GM21423 (cell line): ENCODE measurements around the gene BAG5.

ENCODE experiments used
- ATAC-seq: cut with Tn5 transposase; IDR thresholded peaks from one replicate; pipeline ENCODE4 v1.9.1; 2021; ENCODE audit warnings: mild to moderate bottlenecking, moderate library complexity; ENCODE audit not compliant: unreplicated experiment

BAG5 gene

DNA sequence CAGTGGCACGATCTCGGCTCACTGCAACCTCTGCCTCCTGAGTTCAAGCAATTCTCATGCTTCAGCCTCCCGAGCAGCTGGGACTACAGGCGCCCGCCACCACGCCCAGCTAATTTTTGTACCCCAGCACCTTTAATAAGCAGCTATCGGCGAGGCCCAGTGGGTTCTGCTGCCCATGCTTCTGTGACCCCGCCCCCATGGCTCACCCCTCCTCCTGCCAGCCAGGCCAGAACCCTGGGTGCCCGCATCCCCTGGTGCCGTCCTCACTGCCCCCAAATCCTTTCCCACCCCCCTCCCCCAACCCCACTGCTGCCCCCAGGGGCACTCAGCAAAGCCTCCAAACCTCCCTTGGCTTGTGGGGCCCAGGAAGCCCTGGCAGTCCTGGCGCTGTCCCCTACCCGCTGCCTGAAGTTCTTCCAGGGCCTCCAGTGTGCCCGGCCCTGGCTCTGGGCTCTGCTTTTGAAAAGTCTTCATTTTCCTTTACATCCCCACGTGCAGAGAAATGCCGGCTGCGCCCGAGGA lies 14.5 kb downstream of the BAG5 start:
- ATAC-seq: no peak

DNA sequence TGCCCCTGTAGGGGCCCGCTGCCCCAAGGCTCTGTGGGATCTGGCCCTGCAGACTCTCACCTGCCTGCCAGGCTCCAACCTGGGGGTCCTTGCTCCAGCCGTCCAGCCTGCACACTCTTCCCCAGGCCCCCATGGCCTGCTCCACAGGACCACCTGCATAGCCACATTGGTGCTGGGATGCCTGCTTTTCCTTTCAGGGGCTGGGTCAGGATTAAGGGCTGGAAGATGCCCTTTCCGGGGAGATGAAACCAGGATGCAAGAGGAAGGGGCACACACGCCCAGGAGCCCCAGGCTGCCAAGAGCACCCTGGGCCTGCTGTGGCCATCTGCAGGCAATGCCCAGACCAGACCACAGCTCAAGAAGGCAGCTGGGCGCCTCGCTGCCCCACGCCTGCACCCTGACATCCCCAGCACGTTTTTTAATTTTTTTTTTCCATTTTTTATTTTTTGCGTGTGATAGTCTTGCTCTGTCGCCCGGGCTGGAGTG lies 15.0 kb downstream of the BAG5 start:
- ATAC-seq: no peak

DNA sequence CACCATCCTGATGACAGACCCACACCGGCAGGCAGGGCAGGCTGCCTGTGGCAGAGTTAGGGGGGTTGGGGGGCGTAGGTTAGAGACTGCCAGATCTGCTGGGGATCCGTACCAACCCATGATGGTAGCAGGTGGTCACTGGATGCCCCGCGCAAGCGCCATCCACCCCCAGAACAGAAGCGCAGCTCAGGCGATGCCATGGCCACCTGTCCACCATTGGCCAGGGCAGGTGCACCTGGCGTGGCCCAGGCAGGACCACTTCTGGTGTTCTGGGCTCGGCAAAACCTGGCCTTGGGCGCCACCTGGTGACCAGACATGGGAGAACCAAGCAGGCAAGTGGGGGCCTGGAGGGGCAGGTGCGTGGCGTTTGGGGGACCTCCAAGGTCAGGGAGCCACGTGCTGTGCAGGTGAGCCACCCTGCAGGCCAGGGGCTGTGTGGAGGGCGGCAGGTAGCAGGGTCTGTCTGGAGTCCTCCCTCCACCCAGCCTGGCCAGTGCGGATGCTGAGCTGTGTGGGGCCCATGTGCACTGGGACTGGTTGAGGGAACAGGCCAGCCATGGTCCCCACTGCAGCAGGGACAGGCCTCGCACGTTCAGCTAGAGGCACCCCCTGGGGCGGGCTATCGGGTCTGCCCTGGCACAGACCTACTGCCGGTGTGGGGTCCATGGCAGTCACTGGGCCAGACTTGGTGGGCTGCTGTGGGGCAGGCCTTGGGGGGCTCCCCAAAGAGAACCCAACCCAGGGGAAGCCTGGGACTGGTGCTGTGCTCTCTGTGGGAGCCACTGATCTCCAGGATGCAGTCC lies 15.6 kb downstream of the BAG5 start:
- ATAC-seq: no peak

DNA sequence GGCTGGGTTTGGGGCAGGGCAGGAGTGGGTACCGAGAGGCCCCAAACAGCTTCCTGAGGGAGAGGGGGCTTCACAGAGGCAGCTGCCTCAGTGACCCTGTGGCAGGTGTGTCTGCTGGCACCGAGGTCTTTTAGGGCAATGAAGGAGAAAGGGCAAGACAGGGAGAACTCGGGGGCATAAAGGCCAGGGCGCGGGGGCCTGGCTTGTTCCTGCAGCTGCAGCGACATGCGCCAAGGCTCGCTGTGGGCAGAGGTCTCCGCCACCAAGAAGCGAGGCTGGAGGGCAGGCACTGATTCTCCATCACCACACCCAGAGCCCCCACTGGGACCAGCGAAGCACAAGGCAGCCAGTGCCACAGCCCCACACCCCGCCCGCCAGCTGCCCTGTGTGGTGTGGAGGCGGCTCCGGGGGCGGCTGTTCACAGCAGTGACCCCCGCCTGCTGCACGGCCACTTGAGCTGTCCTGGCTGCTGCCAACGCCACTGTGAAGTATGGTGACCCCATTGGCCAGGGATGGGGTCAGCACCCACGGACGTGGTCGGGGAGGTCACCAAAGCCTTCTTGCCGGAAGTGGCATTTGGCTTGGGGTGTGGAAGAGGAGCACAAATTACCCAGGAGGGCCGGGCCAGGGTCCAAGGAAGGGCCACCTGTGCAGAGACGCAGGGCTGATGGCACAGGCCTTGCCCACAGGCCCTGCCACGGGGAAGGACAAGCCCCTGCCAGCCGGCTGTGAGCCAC lies 16.4 kb downstream of the BAG5 start:
- no peak for ATAC-seq

DNA sequence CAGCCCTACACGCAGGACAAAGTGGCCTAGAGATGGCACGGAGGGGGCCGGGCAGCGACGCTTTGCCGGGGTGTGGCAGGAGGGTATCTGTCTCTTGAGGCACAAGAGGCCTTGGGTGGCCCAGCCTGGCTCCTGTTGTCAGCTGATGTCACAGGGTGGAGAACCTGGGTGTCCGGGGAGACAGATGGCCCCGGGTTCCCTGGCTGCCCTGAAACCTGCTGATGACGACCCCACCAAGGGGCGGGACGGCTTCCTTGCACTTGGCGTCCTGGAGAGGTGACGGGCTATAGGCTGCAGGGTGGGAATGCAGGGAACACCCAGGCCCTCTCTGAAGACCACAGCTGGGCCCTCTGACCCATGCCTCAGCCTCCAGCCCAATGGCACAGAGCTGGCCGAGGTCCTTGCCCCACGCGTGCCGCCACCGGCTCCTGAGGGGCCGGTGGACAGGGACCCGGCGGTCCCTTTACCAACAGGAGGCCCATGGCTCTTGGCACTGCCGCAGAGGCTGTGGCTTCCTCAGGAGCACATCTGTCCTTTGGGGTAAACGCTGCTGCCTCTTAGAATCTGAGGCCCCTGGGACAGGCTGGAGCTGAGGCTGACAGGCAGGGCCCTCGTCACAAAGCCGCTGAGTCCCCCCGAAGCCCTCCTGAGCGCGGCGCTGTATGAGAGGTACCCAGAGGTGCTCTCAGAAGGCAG lies 17.1 kb downstream of the BAG5 start:
- ATAC-seq: no peak

DNA sequence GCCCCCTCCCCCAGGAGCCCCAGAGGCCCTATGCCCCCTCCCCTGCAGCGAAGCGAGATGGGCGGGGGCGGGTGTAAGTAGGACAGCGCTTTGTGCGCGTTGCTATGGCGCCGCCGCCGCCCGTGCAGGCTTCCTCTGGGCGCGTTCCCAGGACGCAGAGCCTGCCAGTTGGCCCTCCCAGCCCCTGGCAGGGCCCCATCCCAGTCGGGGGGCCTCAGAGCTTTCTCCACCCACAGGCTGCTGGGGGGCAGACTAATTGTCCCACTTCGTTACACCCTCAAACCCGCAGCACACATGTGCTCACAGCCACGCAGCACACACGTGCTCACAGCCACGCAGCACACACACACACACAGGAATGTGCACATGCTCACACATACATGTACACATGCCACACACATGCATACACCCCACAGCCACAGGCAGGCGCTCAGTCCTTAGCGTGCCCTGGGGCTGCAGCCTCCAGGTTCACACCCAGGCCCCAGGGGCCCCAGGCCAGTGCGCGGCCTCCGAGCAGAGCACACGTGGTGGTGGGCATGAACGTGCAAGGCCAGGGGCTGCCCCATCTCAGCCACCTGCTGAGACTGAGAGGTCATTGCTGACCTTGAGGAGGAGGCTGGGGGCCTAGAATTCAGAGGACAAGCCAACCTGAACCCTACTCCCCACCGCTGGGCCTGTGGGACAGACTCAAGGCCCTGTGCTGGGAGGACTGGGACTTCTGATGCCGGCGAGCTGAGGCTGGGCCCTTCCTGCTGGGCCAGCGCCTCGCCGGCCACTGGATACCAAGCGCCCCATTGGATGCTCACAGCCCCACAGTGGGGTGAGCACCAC lies 17.9 kb downstream of the BAG5 start:
- ATAC-seq: no peak

DNA sequence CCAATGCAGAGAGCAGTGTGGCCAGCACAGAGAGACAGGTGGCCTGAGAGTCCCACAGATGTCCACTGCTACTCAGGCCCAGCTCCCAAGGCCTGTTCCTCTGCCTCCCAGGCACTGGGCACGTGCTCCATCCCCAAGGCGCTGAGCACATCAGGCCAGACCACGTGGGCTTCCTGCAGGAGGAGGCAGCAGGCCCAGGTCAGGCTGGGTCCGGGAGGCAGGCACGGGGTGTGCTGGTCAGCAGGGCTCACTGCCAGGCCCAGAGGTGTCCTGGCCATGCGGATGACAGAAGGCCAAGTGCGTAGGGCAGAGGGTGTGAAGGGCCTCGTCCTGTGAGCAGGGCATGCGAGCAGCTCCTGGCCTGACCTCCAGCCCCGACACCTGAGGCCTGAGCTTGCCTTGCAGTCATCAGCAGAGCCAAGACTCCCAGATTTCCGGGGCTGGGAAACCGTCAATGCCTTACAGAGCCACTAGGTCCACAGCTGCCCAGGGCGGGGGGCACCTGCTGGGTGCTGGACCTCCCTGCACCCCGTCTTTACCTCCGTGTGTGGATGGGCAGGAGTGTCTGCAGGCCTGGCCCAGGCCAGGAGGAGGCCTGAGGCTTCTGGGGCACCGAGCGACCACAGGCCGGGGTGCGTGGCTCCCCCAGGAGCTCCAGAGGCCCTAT lies 18.6 kb downstream of the BAG5 start:
- ATAC-seq: no peak

DNA sequence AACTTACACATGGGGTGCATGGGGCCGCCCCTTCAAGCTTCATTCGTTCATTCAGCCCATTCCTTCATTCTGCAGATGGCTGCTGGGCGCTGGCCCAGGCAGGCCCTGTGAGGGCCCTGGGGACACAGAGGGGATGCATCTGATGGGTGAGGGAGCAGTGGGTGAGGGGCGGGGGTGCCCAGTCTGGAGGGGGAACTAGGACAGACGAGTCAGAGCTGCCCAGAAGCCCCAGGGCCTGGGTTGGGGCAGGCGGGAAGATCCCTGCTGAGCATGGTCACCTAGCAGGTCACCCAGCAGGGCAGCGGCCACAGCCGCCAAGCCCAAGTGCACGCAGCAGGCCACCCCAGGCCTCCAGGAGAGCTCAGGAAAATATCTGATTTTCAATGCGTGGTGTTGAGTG lies 19.3 kb downstream of the BAG5 start:
- no peak for ATAC-seq

DNA sequence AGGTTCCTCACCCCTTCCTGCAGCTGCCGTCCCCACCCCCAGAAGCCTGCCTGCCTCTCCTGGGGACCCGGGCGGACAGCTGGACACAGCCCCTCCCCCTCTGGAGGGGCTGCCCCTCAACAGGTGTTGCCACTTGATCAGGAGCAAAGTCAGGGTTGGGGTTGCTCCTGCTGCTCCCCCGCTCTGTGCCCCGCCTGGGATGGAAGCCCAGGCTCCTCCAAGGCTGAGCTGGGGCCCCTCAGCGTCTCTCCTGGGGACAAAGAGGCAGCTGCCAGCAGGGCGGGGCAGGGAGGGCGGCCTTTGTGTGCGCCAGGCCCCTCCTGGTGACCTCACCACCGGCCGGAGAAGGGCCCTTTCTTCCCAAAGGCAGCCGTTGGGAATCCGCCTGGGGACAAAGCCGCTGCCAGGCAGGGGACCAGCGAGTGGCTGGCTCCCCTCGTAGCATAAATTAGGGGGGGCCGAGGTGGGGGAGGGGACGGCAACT lies 19.8 kb downstream of the BAG5 start:
- ATAC-seq: no peak

DNA sequence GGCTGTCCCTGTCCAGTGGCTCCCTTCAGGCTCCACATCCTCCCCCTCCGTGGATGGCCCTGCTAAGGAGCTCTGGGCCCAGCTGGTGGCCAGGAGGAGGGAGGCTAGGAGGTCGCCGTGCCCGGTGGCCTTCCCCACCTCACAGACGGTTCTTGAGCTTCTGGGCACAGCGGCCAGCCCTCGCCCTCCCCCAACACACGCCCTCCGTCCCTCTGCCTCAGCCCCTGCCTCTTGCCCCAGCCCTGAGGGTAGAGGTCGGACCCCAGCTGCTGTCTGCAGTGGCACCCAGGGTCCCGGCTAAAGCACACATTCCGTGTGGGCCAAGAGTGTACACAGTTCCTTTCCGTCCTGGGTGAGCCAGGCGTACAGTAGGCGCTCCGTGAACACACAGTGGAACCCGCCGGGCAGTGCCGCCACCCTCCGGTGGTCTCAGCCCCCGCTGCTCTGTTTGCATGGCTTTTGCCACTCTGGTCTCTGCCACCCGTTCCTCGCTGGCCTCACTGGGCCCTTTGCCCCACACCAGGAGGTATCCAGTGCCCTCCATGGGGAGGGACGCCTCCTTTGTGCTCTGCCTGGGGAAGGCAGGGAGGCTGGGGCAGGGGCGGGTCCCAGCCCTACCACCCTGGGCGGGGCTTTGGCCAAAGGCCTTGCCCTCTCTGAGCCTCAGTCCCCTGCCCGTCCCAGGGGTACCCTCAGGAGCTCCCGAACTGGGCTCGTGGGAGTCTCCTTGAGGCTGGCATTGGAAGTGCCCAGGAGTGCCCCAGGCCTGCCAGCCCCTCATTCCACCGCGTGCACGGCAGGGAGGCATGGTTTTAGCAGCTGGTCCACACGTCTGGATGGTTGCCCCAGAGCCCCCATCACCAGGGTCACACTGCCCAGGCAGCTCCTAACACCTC lies 20.5 kb downstream of the BAG5 start:
- ATAC-seq: no peak

DNA sequence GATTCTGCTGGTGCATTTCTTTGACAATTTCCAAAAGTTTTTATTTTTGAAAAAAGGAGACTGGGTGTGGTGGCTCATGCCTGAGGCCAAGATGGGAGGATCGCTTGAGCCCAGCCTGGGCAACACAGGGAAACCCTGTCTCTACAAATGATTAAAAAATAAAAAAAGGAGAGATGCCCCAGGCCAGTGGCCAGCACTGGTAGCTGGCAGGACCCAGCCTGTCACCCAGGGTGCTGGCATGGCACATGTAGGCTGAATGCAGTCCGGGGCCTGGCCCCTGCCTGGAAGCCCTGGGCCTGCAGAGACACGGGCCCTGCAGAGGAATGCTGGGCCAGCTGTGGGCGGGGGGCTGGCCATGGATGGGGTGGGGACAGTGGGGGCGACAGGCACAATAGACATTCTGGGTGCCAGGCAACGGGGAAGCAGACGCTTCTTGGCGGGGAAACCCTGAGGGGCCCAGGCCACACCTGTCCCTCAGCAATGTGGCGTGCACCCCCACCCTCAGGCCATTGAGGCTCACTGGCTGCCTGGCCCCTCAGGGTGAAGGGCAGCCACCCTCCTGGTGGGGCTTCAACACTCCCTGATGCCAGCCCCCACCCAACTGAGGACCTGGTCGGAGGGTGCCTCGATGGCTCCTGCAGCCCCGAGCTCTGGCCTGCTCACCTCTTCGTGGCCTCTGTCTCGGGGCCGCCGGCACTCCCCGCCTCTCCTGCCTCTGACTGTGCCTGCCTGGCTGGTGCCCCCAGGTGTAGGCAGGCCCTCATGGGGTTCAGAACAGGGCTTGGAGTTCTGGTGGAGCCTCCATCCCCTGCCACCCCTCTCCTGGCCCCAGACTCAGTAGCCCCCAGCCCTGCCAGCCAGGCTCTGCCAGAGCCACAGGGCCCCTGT lies 21.4 kb downstream of the BAG5 start:
- no peak for ATAC-seq

DNA sequence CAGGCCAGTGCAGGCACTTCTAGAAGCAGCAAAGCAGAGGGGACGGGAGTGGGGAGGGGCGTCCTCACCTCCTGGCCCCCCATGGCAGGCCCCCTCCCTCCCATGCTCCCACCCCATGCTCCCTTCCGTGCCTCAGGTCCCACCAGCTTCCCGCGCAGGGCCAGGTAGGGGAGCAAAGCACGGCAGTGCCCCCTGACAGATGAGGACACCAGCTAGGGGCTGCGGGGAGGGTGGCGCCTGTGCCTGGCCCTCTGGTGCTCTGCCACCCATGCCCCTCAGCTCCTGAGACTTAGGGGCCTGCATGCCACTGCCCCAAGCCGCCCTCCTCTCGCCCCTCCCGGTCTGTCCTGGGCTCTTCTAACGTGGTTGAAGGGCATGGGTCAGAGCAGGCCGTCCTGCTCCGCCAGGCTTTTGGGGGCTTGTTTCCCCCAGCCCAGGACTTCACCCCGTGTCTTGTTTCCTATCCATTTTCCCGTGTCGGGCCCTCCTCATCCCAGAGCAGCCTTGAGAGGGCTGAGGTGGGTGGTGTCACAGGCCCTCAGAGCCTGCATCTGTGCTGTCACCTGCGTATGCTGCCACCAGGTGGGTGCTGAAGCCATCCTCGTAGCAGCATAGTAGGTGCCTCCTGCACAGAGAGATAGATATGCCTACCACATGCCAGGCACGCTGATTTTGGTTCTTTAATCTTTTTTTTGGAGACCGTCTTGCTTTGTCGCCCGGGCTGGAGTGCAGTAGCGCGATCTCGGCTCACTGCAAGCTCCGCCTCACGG lies 23.2 kb downstream of the BAG5 start:
- no peak for ATAC-seq

DNA sequence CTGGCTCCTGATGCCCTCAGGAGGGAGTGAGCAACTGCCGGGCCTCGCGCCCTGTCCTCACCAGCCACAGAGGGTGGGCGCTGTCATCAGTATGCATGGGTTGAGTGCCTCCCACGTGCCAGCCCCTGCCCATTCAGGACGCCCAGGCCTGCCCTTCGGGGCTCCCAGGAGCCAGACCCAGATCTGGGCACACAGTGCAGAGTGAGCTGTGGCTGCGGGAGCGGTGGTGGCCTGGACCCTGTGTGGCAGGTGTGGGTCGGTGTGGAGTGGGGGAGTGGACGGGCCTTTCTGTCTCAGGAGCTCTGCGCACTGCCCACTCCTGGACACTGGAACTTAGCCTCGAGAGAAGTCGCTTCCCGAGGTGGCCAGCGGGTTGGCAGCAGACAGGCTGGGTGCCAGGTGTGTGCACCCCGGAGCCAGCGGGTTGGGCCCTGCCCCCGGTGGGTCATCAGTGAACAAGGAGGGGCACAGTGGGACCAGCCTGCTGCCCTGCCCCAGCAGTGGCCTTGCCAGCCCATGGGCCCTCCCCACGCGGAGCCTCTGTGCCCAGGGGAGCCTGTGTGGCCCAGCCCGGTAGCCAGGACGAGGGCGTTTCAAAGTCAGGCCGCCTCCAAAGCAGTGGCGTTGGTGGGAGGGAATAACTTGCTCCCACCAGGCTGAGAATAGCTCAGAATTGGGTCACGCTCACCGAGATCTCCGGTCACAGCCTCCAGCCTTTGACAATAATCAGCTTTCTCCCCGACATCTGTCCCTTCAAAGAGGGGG lies 24.0 kb downstream of the BAG5 start:
- ATAC-seq: no peak

DNA sequence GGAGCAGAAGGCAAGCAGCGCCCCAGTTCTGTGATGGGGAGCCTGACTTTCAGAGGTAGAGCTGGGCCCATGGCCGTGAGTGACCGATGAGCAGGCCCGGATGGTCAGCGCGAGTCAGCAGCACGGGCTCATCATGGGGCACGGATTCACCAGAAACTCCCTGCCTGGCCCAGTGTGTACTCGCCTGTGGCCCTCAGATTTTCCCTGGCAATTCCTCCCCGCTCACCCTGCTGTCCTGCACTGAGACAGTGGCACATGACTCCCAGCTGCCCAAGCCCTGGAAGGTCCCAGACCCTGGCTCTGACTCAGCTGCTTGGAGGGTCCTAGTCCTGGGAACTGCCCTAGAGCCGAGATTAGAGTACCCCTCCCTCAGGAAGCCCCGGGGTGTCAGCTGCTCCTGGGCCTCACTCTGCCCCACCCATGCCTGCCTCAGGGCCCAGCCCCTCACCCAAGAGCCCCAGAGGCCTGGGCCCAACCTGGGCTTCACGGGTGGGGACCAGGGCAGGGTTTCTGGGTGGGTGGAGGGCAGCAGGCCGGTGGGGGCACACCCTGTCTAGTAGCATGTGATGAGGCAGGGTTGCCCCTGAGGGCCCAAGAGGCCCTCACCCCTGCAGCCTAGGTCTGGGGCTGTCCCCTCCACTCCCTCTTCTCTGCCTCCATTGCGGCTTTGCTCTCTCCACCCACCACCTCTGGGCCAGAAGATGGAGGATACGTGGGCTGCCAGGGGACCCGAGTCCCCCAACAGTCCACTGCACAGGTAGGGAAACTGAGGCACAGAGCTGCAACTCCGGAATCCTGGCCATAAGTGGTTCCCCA lies 25.1 kb downstream of the BAG5 start:
- no peak for ATAC-seq

DNA sequence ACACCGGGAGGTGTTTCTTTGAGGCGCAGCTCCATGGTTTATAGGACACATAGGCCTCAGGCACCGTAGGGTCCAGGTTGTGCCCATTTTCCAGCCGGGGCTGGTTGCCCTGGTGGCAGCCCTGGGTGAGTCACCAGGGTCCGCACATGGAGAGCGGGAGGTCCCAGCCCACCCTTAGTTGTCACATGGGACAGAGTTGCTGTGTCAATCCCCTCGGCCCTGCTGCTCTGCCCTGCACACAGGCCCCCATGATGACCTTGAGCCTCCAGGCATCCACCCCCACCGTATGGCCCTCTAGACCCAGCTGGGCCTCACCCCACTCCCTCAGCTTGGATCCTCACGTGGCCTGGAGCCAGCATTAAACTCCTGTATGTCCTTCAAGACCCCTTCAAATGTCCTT lies 25.8 kb downstream of the BAG5 start:
- no peak for ATAC-seq
